ENCODE measurements around the gene UBE2D4. TPM values are rescaled to one million over a fixed set of nuclear protein-coding genes. Genes with fewer than 3 reads are reported as not detected.

UBE2D4 gene
- total RNA-seq, 1 donor from 2014 or later = 11.4 TPM

GRCh38 chr7:43905209-43905946, 20.9 kb upstream of the UBE2D4 start:
- H3K4me1 Mint-ChIP-seq (ENCODE audit: unreplicated experiment) = peaks cover 21% of the 10 kb centered on the region
- peak overlapping the region; percentile 96 for H3K4me3 Mint-ChIP-seq
- no peaks in the 10 kb centered on the region for H3K9me3 Mint-ChIP-seq
- H3K36me3 Mint-ChIP-seq = peaks cover 6% of the 10 kb centered on the region
- H3K27ac Mint-ChIP-seq = peak overlapping the region; percentile 93
- no peak for TF ChIP-seq CTCF (conservative IDR thresholded peaks at IDR 0.05)
- no peak for DNase-seq (ENCODE audit: extremely low spot score, unreplicated experiment)
- no peaks in the 10 kb centered on the region for H3K27me3 Mint-ChIP-seq

DNA sequence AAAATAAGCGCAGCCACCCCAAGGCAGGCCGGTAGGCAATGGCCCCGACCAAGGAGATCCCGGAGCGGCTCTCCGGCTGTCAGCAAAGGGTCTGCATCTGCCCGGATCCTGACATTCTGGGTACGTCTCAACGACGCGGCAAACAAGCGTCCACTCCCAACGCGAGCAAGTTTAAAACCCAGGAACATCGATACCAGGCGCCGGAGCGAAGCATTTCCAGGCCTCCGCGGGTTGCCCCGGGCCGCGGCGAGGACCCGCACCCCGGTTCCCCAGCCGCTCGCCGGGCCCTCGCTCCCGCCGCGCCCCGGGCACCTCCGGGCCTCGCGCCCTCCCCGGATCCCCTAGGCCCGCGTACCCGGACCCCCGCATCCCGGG, 20.3 kb upstream of the UBE2D4 start:
- H3K4me3 Mint-ChIP-seq = peak overlapping the region; percentile 96
- H3K4me1 Mint-ChIP-seq (ENCODE audit: unreplicated experiment) = peaks cover 21% of the 10 kb centered on the region
- H3K27me3 Mint-ChIP-seq = no peaks in the 10 kb centered on the region
- TF ChIP-seq CTCF (conservative IDR thresholded peaks at IDR 0.05) = peak; percentile 37
- peak overlapping the region; percentile 93 for H3K27ac Mint-ChIP-seq
- H3K9me3 Mint-ChIP-seq = no peaks in the 10 kb centered on the region
- H3K36me3 Mint-ChIP-seq = peaks cover 6% of the 10 kb centered on the region
- no peak for DNase-seq (ENCODE audit: extremely low spot score, unreplicated experiment)

DNA sequence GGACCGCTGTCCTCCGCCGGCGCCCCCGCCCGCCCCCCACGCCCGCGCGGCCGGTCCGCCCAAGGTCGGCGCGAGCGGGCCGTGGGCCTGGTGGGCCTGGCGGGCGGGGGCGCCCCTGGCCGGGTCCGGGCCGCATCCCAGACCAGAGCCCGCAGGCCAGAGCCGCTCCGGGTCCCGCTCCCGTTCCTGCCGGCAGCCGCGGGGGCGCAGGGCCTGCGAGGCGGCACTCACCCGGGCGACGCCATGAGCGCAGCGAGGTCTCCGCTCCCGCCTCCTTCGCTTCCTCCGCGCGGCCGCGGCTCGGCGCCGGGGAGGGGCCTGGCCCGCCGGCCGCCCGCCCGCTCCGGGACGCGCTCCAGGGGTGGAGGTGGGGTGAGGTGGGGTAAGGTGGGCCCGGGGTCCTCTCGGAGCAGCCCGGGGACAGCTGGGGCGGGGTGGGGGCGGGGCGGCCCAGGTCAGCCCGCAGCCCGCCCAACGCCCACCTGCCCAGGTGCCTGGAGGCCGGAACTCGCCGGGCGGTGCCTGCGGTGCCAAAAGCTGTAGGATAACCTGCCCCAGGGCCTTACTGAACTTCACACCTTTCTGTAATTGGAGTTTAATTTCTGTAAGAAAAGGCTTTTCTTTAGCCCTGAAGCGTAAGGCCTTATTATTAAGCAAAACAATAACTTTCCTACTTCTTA, 19.8 kb upstream of the UBE2D4 start, which contains the start of gene URGCP:
Gene URGCP, minus strand, starts transcription at position 266 of the 680 bp plus-strand sequence. Its CDS starts 21 bp downstream, at position 245.
- H3K36me3 Mint-ChIP-seq = peaks cover 6% of the 10 kb centered on the region
- peak within 1 kb of the TSS; percentile 93 for H3K27ac Mint-ChIP-seq
- no peaks in the 10 kb centered on the region for H3K27me3 Mint-ChIP-seq
- no peaks in the 10 kb centered on the region for H3K9me3 Mint-ChIP-seq
- no peak for TF ChIP-seq CTCF (conservative IDR thresholded peaks at IDR 0.05)
- peak within 1 kb of the TSS; percentile 96 for H3K4me3 Mint-ChIP-seq
- peak; percentile 71 for DNase-seq (ENCODE audit: extremely low spot score, unreplicated experiment)
- peaks cover 21% of the 10 kb centered on the region for H3K4me1 Mint-ChIP-seq (ENCODE audit: unreplicated experiment)

- Mint-ChIP-seq H3K9me3 (no peaks in the 10 kb centered on the region), H3K4me3 (no peak overlapping the region), H3K36me3 (peaks cover 3% of the 10 kb centered on the region)
Observed at GRCh38 chr7:43914795-43915194, 11.4 kb upstream of the UBE2D4 start.

GRCh38 chr7:43915907-43916306, 10.3 kb upstream of the UBE2D4 start:
- Mint-ChIP-seq H3K4me3 (no peak overlapping the region), H3K27me3 (no peaks in the 10 kb centered on the region), H3K4me1 (ENCODE audit: unreplicated experiment) (no peaks in the 10 kb centered on the region), H3K9me3 (no peaks in the 10 kb centered on the region), H3K36me3 (peaks cover 3% of the 10 kb centered on the region), H3K27ac (no peak overlapping the region)
- DNase-seq (ENCODE audit: extremely low spot score, unreplicated experiment) = no peak
- no peak for TF ChIP-seq CTCF (conservative IDR thresholded peaks at IDR 0.05)

More at GRCh38 chr7:43914795-43915194, 11.4 kb upstream of the UBE2D4 start:
- H3K4me1 Mint-ChIP-seq (ENCODE audit: unreplicated experiment) = no peaks in the 10 kb centered on the region
- H3K27ac Mint-ChIP-seq = no peak overlapping the region
- no peak for TF ChIP-seq CTCF (conservative IDR thresholded peaks at IDR 0.05)
- no peak for DNase-seq (ENCODE audit: extremely low spot score, unreplicated experiment)
- H3K27me3 Mint-ChIP-seq = no peaks in the 10 kb centered on the region

Data from type B pancreatic cell (in vitro differentiated cells).